Adrenal gland (tissue), 5 donors: ENCODE results near the gene ALDH3B2.

Source experiments
- CTCF ChIP-seq, 6 experiments: fragments of 450-650 bp in 4 of 6; fragments of 200-600 bp in 2 of 6; sonication (generic) in 1 of 6; IDR thresholded peaks; 1 replicate in 5 of 6; 2 replicates in 1 of 6; pipeline versions ENCODE4 v1.5.1 to v1.8.0; 2016 to 2021; ENCODE audit warnings: antibody characterized with exemption in 6 of 6, mild to moderate bottlenecking in 2 of 6, moderate library complexity in 1 of 6
- POLR2A ChIP-seq, 2 donors: fragments of 450-650 bp; IDR thresholded peaks; one replicate each; pipeline ENCODE4 v1.6.1; 2017; ENCODE audit warnings: antibody characterized with exemption in 2 of 2, mild to moderate bottlenecking in 2 of 2, moderate library complexity in 1 of 2
- donor health status: DM: no; HTN: no; CAD: no.

DNA sequence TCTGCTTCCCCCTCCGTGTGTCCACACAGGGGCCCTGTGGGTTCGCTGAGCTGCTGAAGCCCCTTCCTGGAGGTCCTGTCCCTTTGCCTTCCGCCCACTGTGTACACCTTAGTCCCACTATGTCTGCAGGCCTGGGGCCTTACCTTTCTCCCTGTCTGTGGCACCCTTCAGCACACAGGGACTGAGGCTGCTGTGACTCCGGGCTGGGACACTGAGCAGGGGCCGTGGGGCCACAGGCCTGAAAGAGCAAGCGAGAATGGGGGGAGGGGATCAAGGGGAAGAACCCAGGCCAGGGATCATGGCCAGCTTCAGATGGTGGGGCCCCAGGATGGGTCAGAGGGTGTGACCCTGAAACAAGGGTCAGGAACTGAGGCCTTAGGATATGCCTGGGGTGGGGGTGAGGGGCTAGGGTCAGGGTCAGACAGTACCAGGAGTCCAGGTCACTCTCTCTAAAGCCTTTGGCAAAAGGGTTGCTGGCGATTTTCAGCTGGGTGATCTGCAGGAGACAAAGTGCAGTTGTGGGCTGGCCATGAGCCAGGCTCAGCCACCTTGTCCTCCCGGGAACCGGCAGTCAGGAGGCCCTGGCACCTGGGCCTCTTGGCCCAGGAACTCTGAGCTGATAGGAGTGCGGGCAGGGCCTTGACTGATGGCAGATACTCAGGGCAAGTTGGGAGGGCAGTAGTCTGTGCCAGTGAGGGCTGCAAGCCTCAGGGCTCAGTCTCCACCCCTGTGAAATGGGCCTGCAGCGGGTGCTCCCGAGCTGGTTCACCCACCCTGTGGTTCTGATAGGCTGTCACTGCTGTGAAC lies 42.0 kb downstream of the ALDH3B2 start:
- no peak for TF ChIP-seq CTCF (IDR thresholded peaks at IDR 0.05)
- TF ChIP-seq POLR2A (IDR thresholded peaks at IDR 0.05) = no peak
